ENCODE measurements around the gene S100A12.

DNA sequence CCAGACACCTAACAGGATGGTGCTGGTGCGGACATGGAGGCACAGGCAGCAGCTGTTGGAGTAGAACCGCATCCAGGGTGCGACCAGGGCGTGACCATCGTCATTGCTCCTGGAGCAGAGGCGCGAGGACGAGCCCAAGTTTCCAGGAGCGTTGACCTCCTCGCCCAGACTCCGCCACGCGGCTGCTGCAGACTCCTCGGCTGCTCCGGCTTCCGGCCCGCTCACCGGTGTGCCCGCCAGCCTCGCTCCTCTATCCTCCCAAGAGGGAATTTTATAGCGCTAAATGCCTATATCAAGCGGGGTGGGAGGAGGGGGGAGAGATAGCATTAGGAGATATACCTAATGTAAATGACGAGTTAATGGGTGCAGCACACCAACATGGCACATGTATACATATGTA, 5.3 kb upstream of the S100A12 start:
- TF ChIP-seq CTCF (conservative IDR thresholded peaks at IDR 0.05; ENCODE audit: low read depth, low read length) = no peak
- TF ChIP-seq EZH2 (IDR thresholded peaks at IDR 0.05; ENCODE audit: low read length, unreplicated experiment) = no peak
